Keratinocyte (primary cell): ENCODE measurements around the gene NEAT1. TPM values are rescaled to one million over a fixed set of nuclear protein-coding genes. Genes with fewer than 3 reads are reported as not detected.

ENCODE experiments used
- DNase-seq: peaks from one replicate; pipeline ENCODE4 v3.0.0-alpha.2; 2011; ENCODE audit warnings: low read depth, missing footprints, low spot score
- FAIRE-seq: peaks from 2 replicates; lab custom pipeline; 2011; peaks lifted over from hg19 to GRCh38; lab: Jason Lieb, UNC
- H2AFZ ChIP-seq: 2 replicates; pipeline ENCODE4 v1.6.0; 2012; ENCODE audit warnings: low read length, control low read depth, inconsistent platforms; ENCODE audit not compliant: control insufficient read depth
- H3K27ac ChIP-seq: 2 replicates; pipeline ENCODE4 v1.5.1; 2011; ENCODE audit warnings: low read length; ENCODE audit not compliant: control insufficient read depth, insufficient read depth
- H3K27me3 ChIP-seq: 3 replicates; pipeline ENCODE4 v1.6.0; 2011; ENCODE audit warnings: low read length; ENCODE audit not compliant: control insufficient read depth, insufficient read depth; ENCODE audit errors: extremely low read depth
- H3K36me3 ChIP-seq, 2 experiments: 2 replicates in 1 of 2; 3 replicates in 1 of 2; pipeline ENCODE4 v1.5.1; 2011; ENCODE audit warnings: low read length in 2 of 2, mild to moderate bottlenecking in 1 of 2; ENCODE audit not compliant: control insufficient read depth in 2 of 2, insufficient read depth in 2 of 2; ENCODE audit errors: extremely low read depth in 1 of 2
- H3K4me1 ChIP-seq: 3 replicates; pipeline ENCODE4 v1.5.1; 2011; ENCODE audit warnings: low read length; ENCODE audit not compliant: control insufficient read depth, insufficient read depth; ENCODE audit errors: extremely low read depth
- H3K4me2 ChIP-seq: 3 replicates; pipeline ENCODE4 v1.6.0; 2011; ENCODE audit warnings: low read depth, low read length; ENCODE audit not compliant: control insufficient read depth, insufficient read depth; ENCODE audit errors: extremely low read depth
- H3K4me3 ChIP-seq, 3 experiments: fragments of 200-600 bp in 1 of 3; sonication (generic) in 1 of 3; 2 replicates in 2 of 3; 3 replicates in 1 of 3; pipeline ENCODE4 v1.5.1; 2011 to 2016; ENCODE audit warnings: low read length in 3 of 3, mild to moderate bottlenecking in 3 of 3, control low read depth in 2 of 3, inconsistent platforms in 1 of 3, low read depth in 1 of 3, mixed read lengths in 1 of 3, mixed run types in 1 of 3, moderate library complexity in 1 of 3; ENCODE audit not compliant: control insufficient read depth in 2 of 3, insufficient read depth in 2 of 3; ENCODE audit errors: extremely low read depth in 1 of 3
- H3K79me2 ChIP-seq: 2 replicates; pipeline ENCODE4 v1.6.0; 2012; ENCODE audit warnings: low read length; ENCODE audit not compliant: control insufficient read depth, insufficient read depth
- H3K9ac ChIP-seq: 3 replicates; pipeline ENCODE4 v1.6.0; 2011; ENCODE audit warnings: low read length; ENCODE audit not compliant: control insufficient read depth, insufficient read depth; ENCODE audit errors: extremely low read depth
- H3K9me1 ChIP-seq: 3 replicates; pipeline ENCODE4 v1.6.0; 2011; ENCODE audit warnings: low read length; ENCODE audit not compliant: control insufficient read depth, insufficient read depth; ENCODE audit errors: extremely low read depth
- H3K9me3 ChIP-seq: 2 replicates; pipeline ENCODE4 v1.5.1; 2012; ENCODE audit warnings: low read depth, low read length; ENCODE audit not compliant: control insufficient read depth
- H4K20me1 ChIP-seq: 3 replicates; pipeline ENCODE4 v1.6.0; 2011; ENCODE audit warnings: low read length; ENCODE audit not compliant: control insufficient read depth, insufficient read depth; ENCODE audit errors: extremely low read depth
- CTCF ChIP-seq, 3 experiments: IDR thresholded peaks in 1 of 3; conservative IDR thresholded peaks in 1 of 3; optimal IDR thresholded peaks in 1 of 3; 2 replicates in 2 of 3; 3 replicates in 1 of 3; pipeline versions ENCODE3 to v1.5.1; 2011; ENCODE audit warnings: low read length in 3 of 3, mild to moderate bottlenecking in 3 of 3, moderate library complexity in 2 of 3, control low read depth in 1 of 3, inconsistent platforms in 1 of 3; ENCODE audit not compliant: insufficient read depth in 2 of 3; ENCODE audit errors: extremely low read depth in 1 of 3
- EZH2 ChIP-seq: IDR thresholded peaks from one replicate; pipeline ENCODE4 v1.6.1; 2012; ENCODE audit warnings: inconsistent platforms, mild to moderate bottlenecking, low read length, moderate library complexity
- dilution Hi-C: fragments of 300-500 bp; cut with MboI; formaldehyde crosslinking; loops from one replicate; pipeline ENCODE4 v1.7.0; 2020; ENCODE audit warnings: low sequenced_read_pairs; ENCODE audit not compliant: extremely low pct_ligation_motif_present
- polyA plus RNA-seq, 5 experiments: library from polyadenylated mRNA; depleted of rRNA in 3 of 5; stranded (reverse) in 3 of 5; stranded (forward) in 1 of 5; unstranded in 1 of 5; fragments of >200 nt; gene quantifications; 1 replicate in 1 of 5; 2 replicates in 3 of 5; 3 replicates in 1 of 5; pipeline versions ENCODE4 v1.2.1 to v1.2.3, GENCODE V29; 2011 to 2012; ENCODE audit warnings: missing spikeins in 2 of 5, low read depth in 1 of 5, low replicate concordance in 1 of 5

Gene NEAT1
- polyA plus RNA-seq, 1 donor (not counting 4 experiments of a cell fraction or from before 2014, with no cell fraction given), result 270 TPM

- peak overlapping the region; percentile 99 for H3K27ac ChIP-seq
- H4K20me1 ChIP-seq, result peaks cover 50% of the 10 kb centered on the region
- peaks cover 45% of the 10 kb centered on the region for H3K4me1 ChIP-seq
- no peaks in the 10 kb centered on the region for H3K9me3 ChIP-seq
- peaks cover 7 to 23% of the 10 kb centered on the region in 2 experiments for H3K36me3 ChIP-seq
- H3K27me3 ChIP-seq, result no peaks in the 10 kb centered on the region
- TF ChIP-seq EZH2, result no peak
- no peak for TF ChIP-seq CTCF (optimal IDR thresholded peaks at IDR 0.05 in 1 of 3, IDR thresholded peaks at IDR 0.05 in 1 of 3, conservative IDR thresholded peaks at IDR 0.05 in 1 of 3; ENCODE audit: extremely low read depth in 1 of 3, insufficient read depth in 2 of 3, low read length in 3 of 3)
- peaks cover 53% of the 10 kb centered on the region for H3K79me2 ChIP-seq
- H2AFZ ChIP-seq, result no peak overlapping the region
- peak overlapping the region in 2 of 3 experiments; percentile 1 to 9 for H3K4me3 ChIP-seq
- H3K9me1 ChIP-seq, result no peaks in the 10 kb centered on the region
- H3K9ac ChIP-seq, result peak overlapping the region; percentile 100
- H3K4me2 ChIP-seq, result peak overlapping the region; percentile 96
- FAIRE-seq, result no peak
- dilution Hi-C loops, result no loop called here
- DNase-seq, result no peak
Measured at GRCh38 chr11:65429724-65430405, 7.3 kb downstream of the NEAT1 start.

- H3K9me3 ChIP-seq, result no peaks in the 10 kb centered on the region
- H3K4me1 ChIP-seq, result peaks cover 45% of the 10 kb centered on the region
- FAIRE-seq (no peak), DNase-seq (no peak)
- H3K9me1 ChIP-seq, result no peaks in the 10 kb centered on the region
- H3K79me2 ChIP-seq, result peaks cover 49% of the 10 kb centered on the region
- no peak for TF ChIP-seq EZH2
- no peak for TF ChIP-seq CTCF (optimal IDR thresholded peaks at IDR 0.05 in 1 of 3, IDR thresholded peaks at IDR 0.05 in 1 of 3, conservative IDR thresholded peaks at IDR 0.05 in 1 of 3; ENCODE audit: extremely low read depth in 1 of 3, insufficient read depth in 2 of 3, low read length in 3 of 3)
- no peaks in the 10 kb centered on the region for H3K27me3 ChIP-seq
- peaks cover 9 to 25% of the 10 kb centered on the region in 2 experiments for H3K36me3 ChIP-seq
- peak overlapping the region; percentile 100 for H3K9ac ChIP-seq
- H3K4me3 ChIP-seq, result peak overlapping the region in 2 of 3 experiments; percentile 1 to 9
- H3K27ac ChIP-seq, result peak overlapping the region; percentile 99
- H4K20me1 ChIP-seq, result peaks cover 47% of the 10 kb centered on the region
- H3K4me2 ChIP-seq, result peak overlapping the region; percentile 96
- dilution Hi-C loops, result no loop called here
- H2AFZ ChIP-seq, result no peak overlapping the region
Measured at GRCh38 chr11:65430406-65431217, 8.0 kb downstream of the NEAT1 start.
